ENCODE results near the gene GALNT17. TPM values are rescaled to one million over a fixed set of nuclear protein-coding genes. Genes with fewer than 3 reads are reported as not detected.

Gene GALNT17
- polyA plus RNA-seq, 1 donor from 2014 or later = 15.7 TPM

GRCh38 chr7:71320916-71321315, 189.0 kb downstream of the GALNT17 start:
- no peak overlapping the region for H3K27ac ChIP-seq (ENCODE audit: low read length)

GRCh38 chr7:71322201-71322600, 190.3 kb downstream of the GALNT17 start:
- no peak overlapping the region for H3K9ac ChIP-seq (ENCODE audit: low read length)
- no peaks in the 10 kb centered on the region for H3K79me2 ChIP-seq (replicated peaks; ENCODE audit: insufficient read depth, low read length)
- no peaks in the 10 kb centered on the region for H3K9me3 ChIP-seq (ENCODE audit: low read length)
- H2AFZ ChIP-seq (ENCODE audit: low read depth, low read length) = no peak overlapping the region
- H3K27me3 ChIP-seq (ENCODE audit: insufficient read depth, low read depth, low read length) = no peaks in the 10 kb centered on the region
- H3K36me3 ChIP-seq (ENCODE audit: insufficient read depth, low read length) = no peaks in the 10 kb centered on the region
- H3K4me3 ChIP-seq (ENCODE audit: low read length) = no peak overlapping the region
- no peaks in the 10 kb centered on the region for H4K20me1 ChIP-seq (ENCODE audit: insufficient read depth)
- TF ChIP-seq MXI1 (conservative IDR thresholded peaks at IDR 0.05; ENCODE audit: poor library complexity, severe bottlenecking) (no peak), TAF1 (IDR thresholded peaks at IDR 0.05; ENCODE audit: low read depth) (no peak), CTCF (IDR thresholded peaks at IDR 0.05; ENCODE audit: poor library complexity, severe bottlenecking) (no peak), EZH2 (IDR thresholded peaks at IDR 0.05; ENCODE audit: borderline replicate concordance, insufficient read depth, low read length, poor library complexity, severe bottlenecking) (no peak)
- H3K9me2 ChIP-seq (ENCODE audit: insufficient read depth, low read length) = no peaks in the 10 kb centered on the region
- H3K4me2 ChIP-seq (ENCODE audit: low read length) = no peak overlapping the region
- no peaks in the 10 kb centered on the region for H3F3A ChIP-seq (ENCODE audit: insufficient read depth, low read length, poor library complexity, severe bottlenecking)
- no peak overlapping the region for H3K27ac ChIP-seq (ENCODE audit: low read length)

More at GRCh38 chr7:71320916-71321315, 189.0 kb downstream of the GALNT17 start:
- Histone ChIP-seq H3K36me3 (ENCODE audit: insufficient read depth, low read length) (no peaks in the 10 kb centered on the region), H3F3A (ENCODE audit: insufficient read depth, low read length, poor library complexity, severe bottlenecking) (no peaks in the 10 kb centered on the region), H3K4me3 (ENCODE audit: low read length) (no peak overlapping the region), H3K9ac (ENCODE audit: low read length) (no peak overlapping the region), H3K9me3 (ENCODE audit: low read length) (peaks cover 2% of the 10 kb centered on the region), H3K79me2 (replicated peaks; ENCODE audit: insufficient read depth, low read length) (no peaks in the 10 kb centered on the region), H2AFZ (ENCODE audit: low read depth, low read length) (no peak overlapping the region), H3K9me2 (ENCODE audit: insufficient read depth, low read length) (no peaks in the 10 kb centered on the region), H3K4me2 (ENCODE audit: low read length) (no peak overlapping the region), H3K27me3 (ENCODE audit: insufficient read depth, low read depth, low read length) (no peaks in the 10 kb centered on the region), H4K20me1 (ENCODE audit: insufficient read depth) (no peaks in the 10 kb centered on the region)
- no peak for TF ChIP-seq RAD21 (conservative IDR thresholded peaks at IDR 0.05)

- no peak overlapping the region for H3K4me3 ChIP-seq (ENCODE audit: low read length)
- no peak overlapping the region for H3K27ac ChIP-seq (ENCODE audit: low read length)
- no peaks in the 10 kb centered on the region for H3K79me2 ChIP-seq (replicated peaks; ENCODE audit: insufficient read depth, low read length)
- no peaks in the 10 kb centered on the region for H3K27me3 ChIP-seq (ENCODE audit: insufficient read depth, low read depth, low read length)
- TF ChIP-seq EP300 (conservative IDR thresholded peaks at IDR 0.05; ENCODE audit: poor library complexity, severe bottlenecking) = no peak
- TF ChIP-seq EZH2 (IDR thresholded peaks at IDR 0.05; ENCODE audit: borderline replicate concordance, insufficient read depth, low read length, poor library complexity, severe bottlenecking) = no peak
- no peak for TF ChIP-seq REST (IDR thresholded peaks at IDR 0.05; ENCODE audit: borderline replicate concordance)
- no peak for TF ChIP-seq RAD21 (conservative IDR thresholded peaks at IDR 0.05)
- no peak for TF ChIP-seq CTCF (IDR thresholded peaks at IDR 0.05; ENCODE audit: poor library complexity, severe bottlenecking)
- TF ChIP-seq TAF1 (IDR thresholded peaks at IDR 0.05; ENCODE audit: low read depth) = no peak
- no peak overlapping the region for H3K9ac ChIP-seq (ENCODE audit: low read length)
- no peaks in the 10 kb centered on the region for H3K9me3 ChIP-seq (ENCODE audit: low read length)
- H4K20me1 ChIP-seq (ENCODE audit: insufficient read depth) = no peaks in the 10 kb centered on the region
- no peaks in the 10 kb centered on the region for H3K36me3 ChIP-seq (ENCODE audit: insufficient read depth, low read length)
- no peaks in the 10 kb centered on the region for H3K9me2 ChIP-seq (ENCODE audit: insufficient read depth, low read length)
- no peaks in the 10 kb centered on the region for H3F3A ChIP-seq (ENCODE audit: insufficient read depth, low read length, poor library complexity, severe bottlenecking)
- H3K4me2 ChIP-seq (ENCODE audit: low read length) = no peak overlapping the region
- no peak overlapping the region for H2AFZ ChIP-seq (ENCODE audit: low read depth, low read length)
Measured at GRCh38 chr7:71323726-71324125, 191.8 kb downstream of the GALNT17 start.

Measured in neural cell (in vitro differentiated cells).